Smooth muscle cell (in vitro differentiated cells): ENCODE measurements around the gene SLC35F6. TPM values are rescaled to one million over a fixed set of nuclear protein-coding genes. Genes with fewer than 3 reads are reported as not detected.

Experiments
- DNase-seq: peaks from one replicate; lab custom pipeline; 2025; ENCODE audit not compliant: unreplicated experiment; lab: John Stamatoyannopoulos, UW
- H2AFZ ChIP-seq: fragments of 200-600 bp; sonication (generic); 2 replicates; pipeline ENCODE4 v1.6.0; 2016; ENCODE audit warnings: antibody characterized with exemption, low read depth, mild to moderate bottlenecking
- H3F3A ChIP-seq: fragments of 200-600 bp; sonication (generic); 2 replicates; pipeline ENCODE4 v1.6.0; 2017; ENCODE audit warnings: antibody characterized with exemption, low read depth
- H3K27ac ChIP-seq: fragments of 200-600 bp; sonication (generic); 2 replicates; pipeline ENCODE4 v1.5.1; 2016; ENCODE audit warnings: low read depth, mild to moderate bottlenecking
- H3K27me3 ChIP-seq: fragments of 200-600 bp; sonication (generic); 2 replicates; pipeline ENCODE4 v1.6.1; 2016; ENCODE audit warnings: low read depth, mild to moderate bottlenecking
- H3K36me3 ChIP-seq: fragments of 200-600 bp; sonication (generic); 2 replicates; pipeline ENCODE4 v1.5.1; 2016; ENCODE audit warnings: low read depth
- H3K4me1 ChIP-seq: fragments of 200-600 bp; sonication (generic); 2 replicates; pipeline ENCODE4 v1.5.1; 2016; ENCODE audit warnings: low read depth
- H3K4me2 ChIP-seq: fragments of 200-600 bp; sonication (generic); 2 replicates; pipeline ENCODE4 v1.6.0; 2016; ENCODE audit warnings: mild to moderate bottlenecking
- H3K4me3 ChIP-seq: fragments of 200-600 bp; sonication (generic); 2 replicates; pipeline ENCODE4 v1.5.1; 2016; ENCODE audit warnings: mild to moderate bottlenecking
- H3K79me2 ChIP-seq: fragments of 200-600 bp; sonication (generic); 2 replicates; pipeline ENCODE4 v1.6.0; 2016; ENCODE audit warnings: low read depth, mild to moderate bottlenecking
- H3K9ac ChIP-seq: fragments of 200-600 bp; sonication (generic); 2 replicates; pipeline ENCODE4 v1.6.0; 2016; ENCODE audit warnings: low read depth
- H3K9me3 ChIP-seq: fragments of 200-600 bp; sonication (generic); replicated peaks from 2 replicates; pipeline ENCODE4 v1.5.1; 2016; ENCODE audit warnings: low read depth
- H4K20me1 ChIP-seq: fragments of 200-600 bp; sonication (generic); 2 replicates; pipeline ENCODE4 v1.6.0; 2016; ENCODE audit warnings: low read depth
- CTCF ChIP-seq: fragments of 200-600 bp; sonication (generic); IDR thresholded peaks from 2 replicates; pipeline ENCODE4 v1.5.1; 2017; ENCODE audit warnings: borderline replicate concordance, mild to moderate bottlenecking, antibody characterized with exemption; ENCODE audit not compliant: insufficient read depth, poor library complexity, severe bottlenecking
- WGBS: methylation state at CpG from one replicate; pipeline ENCODE4 v1.1.7; 2016; ENCODE audit warnings: low lambda C conversion rate; 5-methylcytosine and 5-hydroxymethylcytosine counted together
- polyA plus RNA-seq: library from polyadenylated mRNA; unstranded; fragments of >200 nt; fragmentation: Nextera tagmentation; extraction: Ambion mirVana; gene quantifications from 2 replicates; pipeline ENCODE4 v1.2.1, GENCODE V29; 2016
- total RNA-seq: library from RNA; depleted of rRNA; stranded (reverse); fragments of >200 nt; gene quantifications from 2 replicates; pipeline ENCODE4 v1.2.3, GENCODE V29; 2014

SLC35F6 gene
- total and polyA plus RNA-seq, 2 experiments from 2014 or later, result 16.9 to 19.2 TPM

GRCh38 chr2:26818972-26819371 lies 54.9 kb downstream of the SLC35F6 start:
- Histone ChIP-seq H2AFZ (no peak overlapping the region), H3K4me2 (no peak overlapping the region), H3K4me1 (no peaks in the 10 kb centered on the region), H3K9me3 (no peaks in the 10 kb centered on the region), H3K27me3 (peaks cover 13% of the 10 kb centered on the region), H3K4me3 (no peak overlapping the region), H3K27ac (no peak overlapping the region), H3K36me3 (no peaks in the 10 kb centered on the region), H3F3A (no peaks in the 10 kb centered on the region), H3K9ac (no peak overlapping the region), H3K79me2 (no peaks in the 10 kb centered on the region), H4K20me1 (no peaks in the 10 kb centered on the region)
- WGBS, result 90% methylated on average over 6 of the region's 6 CpGs
- DNase-seq, result no peak
- no peak for TF ChIP-seq CTCF

GRCh38 chr2:26820932-26821331 lies 56.8 kb downstream of the SLC35F6 start:
- no peaks in the 10 kb centered on the region for H3K9me3 ChIP-seq
- no peaks in the 10 kb centered on the region for H3K4me1 ChIP-seq
- no peak overlapping the region for H3K4me3 ChIP-seq
- WGBS, result 93% methylated on average over 7 of the region's 7 CpGs
- TF ChIP-seq CTCF, result no peak
- no peak overlapping the region for H2AFZ ChIP-seq
- H4K20me1 ChIP-seq, result no peaks in the 10 kb centered on the region
- H3K27me3 ChIP-seq, result peaks cover 13% of the 10 kb centered on the region
- no peaks in the 10 kb centered on the region for H3K79me2 ChIP-seq
- H3K27ac ChIP-seq, result no peak overlapping the region
- H3K9ac ChIP-seq, result no peak overlapping the region
- H3K4me2 ChIP-seq, result no peak overlapping the region
- H3K36me3 ChIP-seq, result no peaks in the 10 kb centered on the region
- no peak for DNase-seq
- no peaks in the 10 kb centered on the region for H3F3A ChIP-seq

GRCh38 chr2:26822877-26823276 lies 58.8 kb downstream of the SLC35F6 start:
- Histone ChIP-seq H3K4me2 (no peak overlapping the region), H3K9ac (no peak overlapping the region), H3K9me3 (no peaks in the 10 kb centered on the region), H3F3A (no peaks in the 10 kb centered on the region), H3K27me3 (peaks cover 13% of the 10 kb centered on the region), H3K4me3 (no peak overlapping the region), H4K20me1 (no peaks in the 10 kb centered on the region), H3K27ac (no peak overlapping the region), H3K36me3 (no peaks in the 10 kb centered on the region), H2AFZ (no peak overlapping the region), H3K79me2 (no peaks in the 10 kb centered on the region), H3K4me1 (no peaks in the 10 kb centered on the region)
- WGBS, result 95% methylated on average over 6 of the region's 6 CpGs
- DNase-seq, result no peak
- TF ChIP-seq CTCF, result no peak

Other genes starting within 250 kb of the SLC35F6 start
- gene CIB4, start 122.9 kb upstream of the SLC35F6 start, total RNA-seq, result not detected in 2 replicates
- gene CIB4, start 122.9 kb upstream of the SLC35F6 start, polyA plus RNA-seq, result not detected in 2 replicates
- gene KCNK3, start 71.6 kb upstream of the SLC35F6 start, total RNA-seq, result 1.1 and 3.0 TPM in 2 replicates
- 4.9 and 7.5 TPM in 2 replicates for gene KCNK3, start 71.6 kb upstream of the SLC35F6 start, polyA plus RNA-seq
- gene CENPA, start 21.8 kb downstream of the SLC35F6 start, total RNA-seq, result 0.58 and 4.3 TPM in 2 replicates
- 7.6 and 8.7 TPM in 2 replicates for gene CENPA, start 21.8 kb downstream of the SLC35F6 start, polyA plus RNA-seq
- gene DPYSL5, start 83.8 kb downstream of the SLC35F6 start, total RNA-seq, result 0.40 TPM in 1 of 2 replicates, not detected in the other
- 0.37 TPM in 1 of 2 replicates, not detected in the other for gene DPYSL5, start 83.8 kb downstream of the SLC35F6 start, polyA plus RNA-seq
- 9.5 and 12.5 TPM in 2 replicates for gene MAPRE3, start 206.4 kb downstream of the SLC35F6 start, total RNA-seq
- gene MAPRE3, start 206.4 kb downstream of the SLC35F6 start, polyA plus RNA-seq, result 29.5 and 30.5 TPM in 2 replicates